Measurements from ENCODE around the gene SEPTIN11.

- no peak for TF ChIP-seq ZFP3 (CRISPR knock-in tag; IDR thresholded peaks at IDR 0.05)
- TF ChIP-seq ZNF8 (CRISPR knock-in tag; IDR thresholded peaks at IDR 0.05): no peak
- no peak for TF ChIP-seq ZFP30 (CRISPR knock-in tag; IDR thresholded peaks at IDR 0.05)
- no peak for TF ChIP-seq OSR1 (CRISPR knock-in tag; IDR thresholded peaks at IDR 0.05)
- no peak for TF ChIP-seq PATZ1 (CRISPR knock-in tag; IDR thresholded peaks at IDR 0.05; ENCODE audit: borderline replicate concordance)
- TF ChIP-seq POU6F1 (CRISPR knock-in tag; IDR thresholded peaks at IDR 0.05; ENCODE audit: borderline replicate concordance, low read depth): no peak
- no peak for TF ChIP-seq CSDC2 (CRISPR knock-in tag; IDR thresholded peaks at IDR 0.05)
These were observed 35.2 kb downstream of the SEPTIN11 start for GRCh38 chr4:76984788-76985211.
